ENCODE data around the gene FOXL3.

- no peak for TF ChIP-seq TEAD4 (IDR thresholded peaks at IDR 0.05; ENCODE audit: borderline replicate concordance, insufficient read depth)
- TF ChIP-seq CTCF (IDR thresholded peaks at IDR 0.05) = no peak
- TF ChIP-seq POLR2AphosphoS5 (IDR thresholded peaks at IDR 0.05; ENCODE audit: low read depth, low read length) = no peak
Observed at GRCh38 chr7:280461-280860, 9.5 kb upstream of the FOXL3 start.
